ENCODE data around the gene TMEM272.
"Not testable (repeated sequence)": the region's sequence is repeated elsewhere in the genome, so short reads cannot be mapped to it uniquely, and the experiment has no call there.

The TMEM272 gene

DNA sequence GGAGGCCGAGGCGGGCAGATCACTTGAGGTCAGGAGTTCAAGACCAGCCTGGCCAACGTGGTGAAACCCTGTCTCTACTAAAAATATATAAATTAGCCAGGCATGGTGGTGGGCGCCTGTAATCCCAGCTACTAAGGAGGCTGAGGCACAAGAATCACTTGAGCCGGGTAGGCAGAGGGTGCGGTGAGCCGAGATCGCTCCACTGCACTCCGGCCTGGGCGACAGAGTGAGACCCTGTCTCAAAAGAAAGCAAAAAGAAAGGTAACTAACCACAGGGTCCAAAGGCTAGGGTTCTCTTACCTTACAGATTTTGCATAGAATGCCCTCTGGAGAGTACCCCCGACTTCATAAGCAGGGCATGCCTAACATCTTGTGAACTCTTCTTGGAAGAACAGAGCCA is 20.3 kb downstream of the TMEM272 start:
- not testable (repeated sequence) for DNase-seq

DNA sequence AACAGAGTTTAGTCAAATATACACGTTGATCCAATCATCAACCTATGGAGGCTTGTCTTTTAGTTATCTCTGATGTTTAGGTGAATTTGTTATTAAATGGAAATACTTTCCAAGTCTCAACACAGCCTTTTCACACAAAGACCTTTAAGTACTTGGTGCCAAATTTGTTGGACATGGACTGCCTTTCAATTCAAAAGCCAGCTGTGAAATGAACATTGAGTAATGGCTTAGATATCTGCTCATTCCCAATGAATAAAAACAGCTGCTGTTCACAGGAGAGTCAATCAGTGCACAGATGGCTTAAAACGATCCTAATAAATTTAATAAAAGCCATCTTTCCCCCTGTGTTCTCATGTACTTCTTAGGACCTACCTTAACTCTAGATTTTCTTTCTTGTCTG is 21.1 kb downstream of the TMEM272 start:
- DNase-seq: no peak

DNA sequence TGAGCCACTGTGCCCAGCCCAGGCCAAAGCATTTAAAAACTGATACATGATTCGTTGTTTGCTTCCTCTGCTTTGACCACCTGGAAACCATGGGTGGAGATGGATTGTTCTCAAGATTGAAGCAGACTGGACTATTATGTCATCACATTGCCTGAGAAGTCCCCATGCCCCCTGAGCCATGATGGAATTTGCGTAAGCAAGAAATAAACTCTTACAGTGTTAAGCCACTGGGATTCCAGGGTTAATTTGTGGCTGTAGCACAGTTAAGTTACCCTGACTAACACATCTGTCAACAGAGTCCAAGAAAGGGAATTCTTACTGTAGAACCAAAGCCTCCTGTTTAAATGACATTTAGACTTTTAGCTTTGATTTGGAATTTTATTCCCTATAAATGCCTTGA is 21.6 kb downstream of the TMEM272 start:
- DNase-seq: no peak

DNA sequence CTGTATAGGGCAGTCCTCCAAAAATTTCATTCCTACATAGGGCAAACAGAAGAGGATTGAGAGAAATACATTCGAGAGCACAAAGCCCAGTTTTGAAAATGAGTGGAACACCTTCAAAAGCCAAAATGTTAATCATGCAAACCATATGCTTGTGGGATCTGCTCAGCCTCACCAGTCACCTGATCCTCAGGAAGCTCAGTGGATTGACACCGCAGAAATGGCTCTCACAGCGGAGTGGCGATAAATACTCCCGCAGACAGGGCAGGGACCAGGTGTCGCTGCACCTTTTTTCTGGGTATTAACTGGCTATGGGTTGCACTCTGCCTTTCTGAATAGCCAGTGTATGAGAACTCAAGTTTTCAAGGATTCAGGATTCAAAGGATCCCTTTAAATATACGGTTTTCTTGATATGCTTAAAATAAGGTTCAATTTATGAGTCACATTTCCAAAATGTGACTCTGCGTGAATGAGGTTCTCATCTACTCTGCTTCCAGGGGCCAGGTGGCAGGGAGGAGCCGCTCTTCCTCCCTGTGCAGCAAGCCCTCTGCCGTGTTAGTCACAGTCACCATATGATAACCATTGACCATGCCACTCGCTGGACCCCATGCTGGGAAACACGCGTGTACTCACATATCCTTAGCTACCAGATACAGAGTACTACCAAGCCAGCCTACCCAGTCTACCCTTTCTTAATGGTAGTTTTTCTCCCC is 22.7 kb downstream of the TMEM272 start:
- DNase-seq: peak; percentile 40

DNA sequence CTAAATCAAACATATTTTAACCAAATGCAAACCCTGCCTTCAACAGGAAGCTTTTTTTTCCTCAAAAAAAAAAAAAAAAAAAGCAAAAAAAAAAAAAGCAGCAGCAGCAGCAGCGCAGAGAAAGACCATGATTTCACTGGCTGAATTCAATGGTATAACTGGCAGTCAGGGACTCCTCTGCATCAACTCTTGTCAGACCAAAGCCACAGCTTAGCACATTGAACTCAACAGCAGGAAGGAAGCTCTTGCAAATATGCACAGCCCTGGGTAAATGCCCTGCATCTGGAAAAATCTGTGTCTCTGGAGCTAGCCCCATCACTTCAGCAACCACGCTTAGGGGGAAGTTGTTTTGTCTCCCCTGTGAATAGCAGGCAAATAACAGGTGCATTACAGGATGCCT is 23.4 kb downstream of the TMEM272 start:
- peak; percentile 55 for DNase-seq

DNA sequence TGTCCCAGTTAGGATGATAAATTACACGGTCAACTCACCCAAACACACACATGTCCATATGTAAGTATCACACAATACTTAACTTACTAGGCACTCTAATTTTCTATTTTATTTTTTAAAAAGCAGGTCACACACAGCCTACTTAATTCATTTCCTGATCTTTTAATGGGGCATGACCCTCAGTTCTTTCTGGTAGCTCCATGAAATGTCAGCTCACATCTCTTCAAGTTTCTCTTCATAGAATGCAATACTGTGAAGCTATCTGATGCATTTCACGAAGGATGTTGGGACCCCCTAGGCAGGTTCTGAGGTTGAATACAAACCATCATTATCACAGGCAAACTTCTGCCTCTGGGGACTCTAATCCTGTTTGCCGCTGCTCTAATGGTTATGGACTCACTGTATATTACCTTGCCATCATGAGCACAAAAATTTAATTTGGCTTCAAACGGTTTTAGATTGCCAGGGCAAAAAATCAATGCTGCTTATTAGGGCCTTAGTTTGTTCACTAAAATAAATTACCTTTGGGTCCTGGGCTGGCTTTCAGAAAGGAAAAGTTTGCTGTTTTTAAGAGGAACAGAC is 24.9 kb downstream of the TMEM272 start:
- no peak for DNase-seq

DNA sequence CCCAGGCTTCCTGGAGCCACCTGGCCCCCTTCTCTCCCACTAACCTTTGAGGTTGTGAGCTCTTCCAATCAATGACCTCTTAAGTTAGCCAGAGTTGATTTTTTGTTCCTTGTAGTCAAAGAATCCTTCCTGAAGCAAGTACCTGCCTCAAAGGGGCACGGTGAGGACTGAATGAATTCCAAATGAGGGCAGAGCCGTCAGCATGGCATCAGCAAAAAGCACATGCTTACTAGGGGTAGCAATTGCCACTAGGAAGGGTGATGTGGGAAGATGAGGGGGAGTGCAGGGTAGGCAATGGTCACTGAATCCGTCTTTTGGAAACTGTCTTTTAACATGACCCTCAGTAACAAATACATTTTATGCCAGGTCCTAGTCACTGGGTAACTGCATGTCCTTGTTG is 25.4 kb downstream of the TMEM272 start:
- no peak for DNase-seq

DNA sequence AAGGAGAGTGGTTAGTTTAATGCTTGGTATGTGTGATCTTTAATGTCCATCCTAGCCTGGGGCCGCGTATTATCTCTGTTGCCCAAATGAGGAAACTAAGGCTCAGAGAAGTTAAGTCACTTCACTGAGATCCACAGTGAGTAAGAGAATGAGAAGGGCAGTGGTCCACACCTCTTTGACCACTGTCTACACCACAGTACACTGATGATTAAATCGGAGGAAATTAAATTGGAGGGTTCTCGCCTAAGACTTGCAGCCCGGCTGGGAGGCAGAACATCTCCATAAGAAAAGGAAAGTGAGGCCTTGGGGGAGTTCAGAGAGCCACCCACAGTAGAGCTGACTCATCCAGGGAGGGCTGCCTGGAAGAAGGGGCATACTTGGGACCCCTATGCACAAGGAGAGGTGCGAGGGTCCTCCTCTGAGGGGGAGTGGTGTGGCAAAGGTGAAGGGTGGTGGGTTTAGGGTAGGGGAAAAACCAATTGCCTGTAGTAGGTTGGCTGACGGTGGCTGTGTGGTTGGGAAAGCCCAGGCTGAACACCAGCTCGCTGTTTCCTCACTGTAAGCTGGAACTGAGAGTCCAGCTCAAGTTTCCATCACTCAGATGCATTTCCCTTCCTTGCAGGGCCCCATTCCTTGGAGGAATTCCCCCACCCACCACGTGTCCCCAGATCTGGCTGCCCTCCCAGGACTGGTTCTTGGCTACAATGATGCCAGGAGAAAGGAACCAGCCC is 26.0 kb downstream of the TMEM272 start:
- no peak for DNase-seq

DNA sequence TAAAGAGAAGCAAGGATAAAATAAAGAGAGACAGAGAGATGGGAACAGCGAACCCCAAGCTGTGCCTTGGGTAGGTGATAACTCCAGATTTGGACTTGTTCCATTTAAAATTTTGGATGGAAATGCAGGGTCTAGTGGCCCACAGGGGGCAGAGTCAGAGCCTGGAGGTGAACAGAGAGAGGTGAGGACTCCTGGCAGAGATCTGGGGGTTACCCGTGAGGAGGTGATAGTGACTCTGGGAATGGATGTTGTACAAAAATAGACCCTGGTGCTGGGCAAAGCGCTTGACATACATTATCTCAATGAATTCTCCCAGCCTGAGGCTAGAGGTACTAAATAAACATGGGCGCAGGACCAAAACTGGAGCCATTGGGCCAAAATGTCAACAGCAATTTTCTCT is 26.7 kb downstream of the TMEM272 start:
- DNase-seq: no peak

DNA sequence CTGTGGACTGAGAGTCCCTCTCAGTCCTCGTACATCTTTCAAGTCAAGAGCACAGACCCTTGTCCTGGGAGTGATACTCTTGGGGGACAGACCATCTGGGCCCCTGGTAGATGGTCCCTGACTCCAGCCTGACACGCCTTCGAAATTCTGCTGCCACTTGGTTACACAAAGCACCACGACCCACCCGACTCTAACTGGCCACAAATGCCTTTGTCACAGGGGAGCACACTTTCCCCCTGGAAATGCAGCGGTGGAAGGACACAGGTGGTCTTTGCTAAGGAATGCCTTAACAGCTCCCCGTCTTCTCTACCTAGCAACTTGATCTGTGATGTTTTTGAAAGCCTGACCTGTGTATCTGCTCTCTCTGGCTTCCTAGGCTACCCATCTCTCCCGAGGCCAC is 27.3 kb downstream of the TMEM272 start:
- no peak for DNase-seq

DNA sequence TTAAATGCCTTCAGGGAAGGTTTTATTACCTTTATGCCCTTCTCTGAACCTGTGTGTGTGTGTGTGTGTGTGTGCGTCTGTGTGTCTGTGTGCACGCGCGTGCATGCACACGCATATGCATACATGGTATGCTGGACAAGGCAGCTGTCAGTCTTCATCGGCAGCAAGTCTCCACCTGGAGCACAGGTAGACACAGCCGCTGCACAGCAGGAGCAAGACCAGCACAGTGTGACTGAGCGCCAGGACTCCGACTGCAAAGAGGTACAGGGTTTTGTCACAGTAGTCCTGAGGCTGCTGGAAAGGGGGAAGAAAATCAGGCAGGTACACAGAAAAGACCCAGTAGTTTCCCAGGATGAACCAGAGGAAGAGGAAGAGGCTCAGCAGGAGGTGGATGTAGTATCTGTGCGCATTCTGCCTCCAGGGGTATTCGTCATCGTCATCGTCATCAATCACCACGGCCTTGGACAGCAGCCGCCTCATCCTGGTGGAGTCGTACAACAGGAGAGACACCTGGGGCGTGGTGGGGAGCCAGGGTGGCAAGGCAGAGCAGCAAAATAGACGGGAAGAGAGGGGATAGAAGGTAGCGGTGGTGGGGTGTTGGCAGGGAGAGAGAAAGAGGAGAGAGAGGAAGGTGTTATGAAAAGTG is 28.2 kb downstream of the TMEM272 start:
- no peak for DNase-seq

DNA sequence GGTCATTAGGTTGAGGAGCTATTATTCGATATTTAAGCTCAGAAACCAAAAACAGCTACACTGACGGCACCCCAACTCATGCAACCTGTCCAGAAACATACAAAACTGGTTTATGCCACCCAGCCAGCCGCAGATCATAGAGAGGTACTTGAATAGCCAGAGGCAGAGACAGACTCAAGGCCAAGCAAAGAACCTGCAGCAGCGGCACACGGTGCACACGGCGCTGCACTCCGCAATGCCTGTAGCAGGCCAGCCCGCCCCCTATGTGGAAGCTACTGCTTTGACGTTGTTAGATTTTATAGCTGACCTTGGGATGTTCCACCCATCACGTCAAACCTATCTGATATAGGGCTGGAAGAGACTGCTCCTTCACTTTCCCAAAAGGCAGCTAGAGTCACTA is 29.1 kb downstream of the TMEM272 start:
- DNase-seq: no peak

DNA sequence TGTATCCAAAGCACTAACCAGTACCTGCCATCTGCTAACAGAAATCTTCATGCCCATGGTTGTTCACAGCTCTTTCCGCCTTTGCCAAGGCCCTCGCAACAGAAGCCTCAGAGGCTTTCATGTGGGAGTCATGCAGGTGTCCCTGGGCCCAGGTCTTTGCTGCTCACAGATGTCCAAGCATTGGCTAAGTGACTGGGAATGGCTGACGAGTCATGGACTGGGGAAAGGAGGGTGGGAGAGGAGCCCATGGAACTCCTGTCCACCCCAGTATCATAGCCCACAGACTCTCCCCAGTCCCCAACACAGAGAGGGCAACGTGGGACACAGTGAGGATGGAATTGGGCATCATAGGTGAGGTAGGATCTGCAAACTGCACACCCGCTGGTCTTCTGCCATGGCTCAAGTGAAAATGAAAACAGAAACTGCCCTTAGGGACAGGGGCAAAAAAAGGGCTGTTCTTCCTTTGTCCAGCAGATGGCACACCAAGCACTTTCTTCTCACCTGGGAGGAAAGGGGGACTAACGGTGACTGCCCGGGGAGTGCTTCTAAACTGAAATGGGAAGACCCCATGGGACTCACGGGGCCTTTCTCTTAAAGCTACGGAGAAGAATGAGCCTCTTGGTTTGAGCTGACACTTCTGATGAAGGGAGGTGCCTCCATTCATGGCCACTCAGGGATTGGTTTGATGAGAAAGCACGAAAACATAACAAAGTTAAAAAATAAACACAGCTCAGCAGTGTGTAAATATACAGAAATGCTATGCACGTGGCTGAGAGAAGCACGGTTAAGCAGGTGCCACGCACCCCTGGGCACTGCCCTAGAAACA is 29.9 kb downstream of the TMEM272 start:
- DNase-seq: peak; percentile 81

DNA sequence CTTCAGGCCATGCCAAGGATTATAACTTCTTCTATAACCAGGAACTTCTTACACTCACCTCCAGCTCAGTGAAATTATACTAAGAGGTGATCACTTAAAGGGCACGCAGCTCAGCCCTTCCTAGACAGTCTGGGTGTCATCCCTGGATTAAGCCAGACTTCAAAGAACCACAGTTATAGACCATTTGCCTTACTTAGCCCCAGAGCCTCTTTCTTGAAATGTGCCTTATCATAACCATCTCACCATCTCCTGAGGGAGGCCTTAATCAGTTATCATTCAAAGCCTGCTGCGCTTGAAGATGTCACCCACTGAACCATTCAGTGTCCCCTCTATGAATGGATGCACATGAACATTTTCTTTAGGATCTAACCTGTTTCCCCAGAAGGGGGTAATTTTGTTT is 30.9 kb downstream of the TMEM272 start:
- DNase-seq: no peak

DNA sequence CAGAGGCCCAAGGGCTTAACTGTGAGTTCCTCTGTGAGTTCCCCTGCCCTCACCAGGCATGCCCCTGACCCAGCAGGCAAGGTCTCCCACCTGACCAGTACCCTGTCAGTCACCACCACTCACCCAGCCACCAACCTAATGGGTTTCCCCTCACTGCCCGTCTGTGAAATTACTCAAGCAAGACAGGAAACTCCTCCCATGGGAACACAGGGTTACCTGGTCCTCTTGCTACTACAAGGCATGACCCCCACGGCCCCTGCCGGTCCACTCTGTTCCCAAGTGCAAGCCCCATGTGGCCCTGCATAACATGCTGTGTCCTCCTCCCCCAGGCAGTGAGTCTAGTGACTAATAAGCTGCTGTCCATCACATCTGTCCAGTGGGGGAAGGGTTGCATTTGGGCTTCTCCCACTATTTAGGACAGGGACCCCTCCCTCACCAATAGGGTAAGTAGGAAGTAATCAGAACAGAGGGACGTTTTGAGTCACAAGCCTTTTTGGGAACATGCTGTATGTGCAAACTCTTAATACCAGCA is 33.0 kb downstream of the TMEM272 start:
- no peak for DNase-seq

DNA sequence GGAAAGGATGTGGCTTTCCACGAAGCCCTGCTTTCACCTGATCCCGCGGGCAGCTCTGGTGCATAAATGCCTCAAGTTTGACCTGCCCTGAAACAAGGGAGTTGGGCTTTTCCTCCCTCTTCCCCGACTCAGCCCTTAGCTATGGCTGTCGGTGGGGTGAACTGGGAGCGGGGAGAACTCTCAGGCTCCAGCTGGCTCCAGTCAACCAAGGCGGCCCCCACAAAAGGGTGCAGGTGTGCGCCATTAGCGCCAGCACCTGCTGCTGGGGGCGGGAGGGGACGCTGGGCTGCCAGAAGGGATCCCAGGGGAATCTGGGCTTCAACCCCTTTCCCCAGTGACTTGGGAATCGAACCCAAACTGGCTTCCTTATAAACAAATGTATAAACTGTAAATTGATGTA is 33.9 kb downstream of the TMEM272 start:
- no peak for DNase-seq

DNA sequence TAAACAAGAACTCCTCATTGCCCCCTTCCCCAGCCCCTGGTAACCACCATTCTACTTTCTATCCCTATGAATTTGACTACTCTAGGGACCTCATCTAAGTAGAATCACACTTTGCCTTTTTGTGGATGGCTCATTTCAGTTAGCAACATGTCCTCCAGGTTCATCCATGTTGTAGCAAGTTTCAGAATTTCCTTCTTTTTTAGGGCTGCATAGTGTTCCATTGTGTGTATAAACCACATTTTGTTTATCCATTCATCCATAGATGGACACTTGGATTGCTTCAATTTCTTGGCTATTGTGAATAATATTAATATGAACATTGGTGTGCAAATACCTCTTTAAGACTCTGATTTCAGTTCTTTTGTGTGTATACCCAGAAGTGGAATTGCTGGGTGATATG is 36.2 kb downstream of the TMEM272 start:
- no peak for DNase-seq

DNA sequence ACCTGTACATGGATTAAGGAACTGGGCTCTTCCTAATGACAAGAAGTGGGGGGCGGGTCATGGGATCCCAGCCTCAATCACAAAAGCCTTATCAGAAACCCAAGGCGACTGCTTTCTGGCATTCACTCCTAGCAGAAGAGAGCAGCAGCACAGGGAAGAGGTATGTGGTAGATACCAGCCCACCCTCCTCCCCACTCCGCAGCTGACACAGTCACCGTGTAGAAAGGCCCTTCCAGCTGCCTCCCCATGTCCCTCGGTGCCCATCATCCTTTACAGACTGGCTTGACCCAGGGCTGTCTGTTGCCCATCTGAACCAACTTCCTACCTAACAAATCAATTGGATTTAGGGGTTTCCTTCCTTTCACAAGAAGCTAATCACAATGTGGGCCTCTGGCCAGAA is 37.9 kb downstream of the TMEM272 start:
- DNase-seq: no peak

DNA sequence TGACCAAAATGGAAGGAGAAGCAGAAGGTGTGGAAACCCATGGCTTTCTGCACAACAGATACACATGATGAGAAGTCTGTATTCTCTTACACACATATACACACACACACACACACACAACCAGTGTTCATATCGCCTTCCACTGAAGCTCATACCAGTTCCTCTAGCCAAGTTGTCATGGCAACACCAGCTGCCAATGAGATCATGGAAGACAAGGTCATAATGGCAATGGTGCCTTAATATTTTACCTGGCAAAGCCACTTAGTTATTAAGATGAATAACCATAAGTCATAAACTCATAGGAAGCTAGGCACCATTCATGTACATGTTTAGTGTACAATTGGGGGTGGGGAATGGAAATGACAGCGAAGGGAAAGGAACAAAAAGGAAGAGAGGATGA is 38.4 kb downstream of the TMEM272 start:
- DNase-seq: peak; percentile 51

DNA sequence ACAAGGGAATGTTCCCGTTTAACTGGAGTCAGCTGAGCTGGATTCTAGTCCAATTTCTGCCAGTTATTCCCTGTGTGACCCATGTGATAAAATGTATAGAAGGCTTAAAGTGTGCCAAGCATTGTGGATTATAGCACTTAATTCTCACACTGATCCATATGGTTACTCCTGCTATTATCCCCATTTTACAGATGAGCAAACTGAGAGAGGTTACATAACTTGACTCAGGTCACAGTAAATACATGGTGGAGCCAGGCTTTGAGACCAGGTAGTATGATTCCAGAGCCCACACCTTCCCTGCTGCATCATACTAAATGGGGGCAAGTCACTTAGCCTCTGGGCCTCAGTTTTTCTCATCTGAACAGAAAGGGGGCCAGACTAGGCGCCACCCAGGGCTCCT is 39.1 kb downstream of the TMEM272 start:
- DNase-seq: no peak

DNA sequence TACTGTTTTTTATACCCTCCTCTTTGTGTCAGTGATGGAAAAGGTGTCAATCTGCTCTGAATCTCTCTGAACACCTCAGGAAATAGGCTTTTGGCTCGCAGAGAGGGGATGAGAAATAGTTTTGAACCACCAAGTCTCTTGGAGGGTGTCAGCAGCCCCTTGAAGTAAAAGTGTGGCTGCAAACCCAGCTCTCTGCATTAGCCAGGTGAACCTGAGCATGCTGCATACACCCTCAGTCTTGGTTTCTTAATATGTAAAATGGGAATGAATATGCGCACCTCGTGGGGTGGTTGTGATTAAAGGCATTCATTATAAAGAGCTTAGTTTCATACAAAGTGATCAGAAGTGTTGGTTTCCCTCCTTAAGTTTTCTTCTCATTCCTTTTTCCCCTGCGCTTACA is 39.7 kb downstream of the TMEM272 start:
- DNase-seq: no peak

DNA sequence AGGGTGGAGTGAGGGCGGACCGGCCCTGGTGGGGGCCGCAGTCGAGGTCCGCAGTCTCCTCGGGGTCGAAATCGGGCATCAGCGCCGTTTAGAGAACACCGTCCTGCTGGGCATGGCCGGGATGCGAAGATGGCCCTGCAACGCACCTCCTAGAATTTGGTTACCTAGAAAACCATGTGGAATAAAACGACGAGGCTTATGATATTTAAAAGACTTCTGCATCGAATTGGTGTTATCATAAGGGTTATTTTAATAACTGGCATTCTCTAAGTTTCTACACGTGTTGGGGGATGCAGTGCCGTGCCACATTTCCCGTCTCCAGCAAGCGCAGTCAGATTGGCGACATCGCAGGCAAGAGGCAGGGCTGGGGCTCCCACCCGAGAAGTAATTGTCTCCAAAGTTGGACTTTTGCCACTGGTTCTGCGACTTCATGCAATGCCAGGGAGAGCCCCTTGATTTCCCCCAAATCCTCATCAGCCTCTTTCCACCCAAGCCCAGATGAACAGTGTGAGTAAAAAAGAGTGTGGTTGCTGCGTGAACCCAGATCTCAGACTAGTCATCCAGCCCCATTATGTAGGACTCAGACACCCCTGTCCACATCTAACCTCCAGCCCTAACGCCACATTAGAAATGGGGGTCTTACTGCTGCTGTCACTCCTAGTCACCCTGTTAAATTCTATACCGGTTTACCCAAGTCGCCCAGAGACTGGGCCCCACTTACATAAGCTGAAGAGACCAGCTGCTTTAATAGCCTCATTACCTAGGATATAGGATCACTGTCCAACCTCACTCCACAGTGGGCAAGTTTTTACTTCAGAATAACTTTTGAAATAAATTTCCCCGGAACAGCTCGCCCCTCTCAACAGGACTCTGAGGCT is 40.4 kb downstream of the TMEM272 start:
- DNase-seq: peak; percentile 48

Measured in CD4-positive, alpha-beta T cell treated with Interleukin-4 for 4 hours (primary cell).